DOHH2 (cell line): ENCODE results near the gene UBQLNL.

Experiments
- EZH2phosphoT487 ChIP-seq: fragments of 200-600 bp; sonication (generic); IDR thresholded peaks from 2 replicates; pipeline ENCODE4 v1.6.1; 2017; ENCODE audit warnings: borderline replicate concordance, mild to moderate bottlenecking, antibody characterized with exemption, low read length, moderate library complexity, mixed read lengths
- TF ChIP-seq, protein P1 (sequence below): fragments of 200-600 bp; sonication (generic); IDR thresholded peaks from one replicate; pipeline ENCODE4 v1.5.1; 2014; ENCODE audit warnings: antibody characterized with exemption, mild to moderate bottlenecking, low read depth, low read length; ENCODE audit not compliant: poor library complexity, severe bottlenecking

DNA sequence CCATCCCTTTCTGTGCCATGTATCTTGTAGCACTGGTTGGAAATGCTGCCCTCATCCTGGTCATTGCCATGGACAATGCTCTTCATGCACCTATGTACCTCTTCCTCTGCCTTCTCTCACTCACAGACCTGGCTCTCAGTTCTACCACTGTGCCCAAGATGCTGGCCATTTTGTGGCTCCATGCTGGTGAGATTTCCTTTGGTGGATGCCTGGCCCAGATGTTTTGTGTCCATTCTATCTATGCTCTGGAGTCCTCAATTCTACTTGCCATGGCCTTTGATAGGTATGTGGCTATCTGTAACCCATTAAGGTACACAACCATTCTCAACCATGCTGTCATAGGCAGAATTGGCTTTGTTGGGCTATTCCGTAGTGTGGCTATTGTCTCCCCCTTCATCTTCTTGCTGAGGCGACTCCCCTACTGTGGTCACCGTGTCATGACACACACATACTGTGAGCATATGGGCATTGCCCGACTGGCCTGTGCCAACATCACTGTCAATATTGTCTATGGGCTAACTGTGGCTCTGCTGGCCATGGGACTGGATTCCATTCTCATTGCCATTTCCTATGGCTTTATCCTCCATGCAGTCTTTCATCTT is 27.6 kb downstream of the UBQLNL start:
- TF ChIP-seq, protein P1, sequence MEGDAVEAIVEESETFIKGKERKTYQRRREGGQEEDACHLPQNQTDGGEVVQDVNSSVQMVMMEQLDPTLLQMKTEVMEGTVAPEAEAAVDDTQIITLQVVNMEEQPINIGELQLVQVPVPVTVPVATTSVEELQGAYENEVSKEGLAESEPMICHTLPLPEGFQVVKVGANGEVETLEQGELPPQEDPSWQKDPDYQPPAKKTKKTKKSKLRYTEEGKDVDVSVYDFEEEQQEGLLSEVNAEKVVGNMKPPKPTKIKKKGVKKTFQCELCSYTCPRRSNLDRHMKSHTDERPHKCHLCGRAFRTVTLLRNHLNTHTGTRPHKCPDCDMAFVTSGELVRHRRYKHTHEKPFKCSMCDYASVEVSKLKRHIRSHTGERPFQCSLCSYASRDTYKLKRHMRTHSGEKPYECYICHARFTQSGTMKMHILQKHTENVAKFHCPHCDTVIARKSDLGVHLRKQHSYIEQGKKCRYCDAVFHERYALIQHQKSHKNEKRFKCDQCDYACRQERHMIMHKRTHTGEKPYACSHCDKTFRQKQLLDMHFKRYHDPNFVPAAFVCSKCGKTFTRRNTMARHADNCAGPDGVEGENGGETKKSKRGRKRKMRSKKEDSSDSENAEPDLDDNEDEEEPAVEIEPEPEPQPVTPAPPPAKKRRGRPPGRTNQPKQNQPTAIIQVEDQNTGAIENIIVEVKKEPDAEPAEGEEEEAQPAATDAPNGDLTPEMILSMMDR: no peak
- no peak for TF ChIP-seq EZH2phosphoT487
